Measurements from ENCODE around the gene PDCD11.

Gene PDCD11

GRCh38 chr10:103492655-103493261, 96.3 kb downstream of the PDCD11 start:
- no peaks in the 10 kb centered on the region for H3F3A ChIP-seq (ENCODE audit: control insufficient read depth, insufficient read depth)
- no peaks in the 10 kb centered on the region for H3K9me2 ChIP-seq (replicated peaks; ENCODE audit: control insufficient read depth, low read length)
- H3K4me2 ChIP-seq (ENCODE audit: low read length), result peak overlapping the region; percentile 70; the same call in 1 of the 2 replicates
- no peak overlapping the region; the same call in 1 of the 2 replicates for H3K4me3 ChIP-seq (ENCODE audit: low read length)
- H3K27me3 ChIP-seq (ENCODE audit: control insufficient read depth, low read length), result peaks cover 55% of the 10 kb centered on the region
- TF ChIP-seq EZH2phosphoT487 (IDR thresholded peaks at IDR 0.05; ENCODE audit: borderline replicate concordance, low read length) (no peak), CTCF (IDR thresholded peaks at IDR 0.05; ENCODE audit: low read depth, low read length, poor library complexity, severe bottlenecking) (no peak)
- H3K4me1 ChIP-seq (ENCODE audit: control insufficient read depth, low read length), result peaks cover 18% of the 10 kb centered on the region
- no peaks in the 10 kb centered on the region for H4K20me1 ChIP-seq (ENCODE audit: control insufficient read depth, insufficient read depth, low read depth, low read length)
- no peaks in the 10 kb centered on the region for H3K79me2 ChIP-seq (ENCODE audit: control insufficient read depth, low read length)
- H3K36me3 ChIP-seq (ENCODE audit: control insufficient read depth, low read length), result no peaks in the 10 kb centered on the region
- no peak overlapping the region for H3K27ac ChIP-seq (ENCODE audit: low read depth, low read length)
- H3K9me3 ChIP-seq (ENCODE audit: control insufficient read depth, insufficient read depth, low read length), result no peaks in the 10 kb centered on the region

GRCh38 chr10:103493362-103493915, 97.0 kb downstream of the PDCD11 start, which contains the start of gene NEURL1:
TSS of gene NEURL1 (plus strand) at chr10:103493705. CDS start at chr10:103494388, 683 bp downstream.
- H3K9me2 ChIP-seq (replicated peaks; ENCODE audit: control insufficient read depth, low read length), result no peaks in the 10 kb centered on the region
- peak within 1 kb of the TSS; percentile 61 for H3K4me3 ChIP-seq (ENCODE audit: low read length)
- no peak within 1 kb of the TSS for H3K27ac ChIP-seq (ENCODE audit: low read depth, low read length)
- peaks cover 18% of the 10 kb centered on the region for H3K4me1 ChIP-seq (ENCODE audit: control insufficient read depth, low read length)
- H3K79me2 ChIP-seq (ENCODE audit: control insufficient read depth, low read length), result no peaks in the 10 kb centered on the region
- TF ChIP-seq CTCF (IDR thresholded peaks at IDR 0.05; ENCODE audit: low read depth, low read length, poor library complexity, severe bottlenecking) (no peak), EZH2phosphoT487 (IDR thresholded peaks at IDR 0.05; ENCODE audit: borderline replicate concordance, low read length) (peak; percentile 83)
- peaks cover 55% of the 10 kb centered on the region for H3K27me3 ChIP-seq (ENCODE audit: control insufficient read depth, low read length)
- H3K9me3 ChIP-seq (ENCODE audit: control insufficient read depth, insufficient read depth, low read length), result no peaks in the 10 kb centered on the region
- peak within 1 kb of the TSS; percentile 70 for H3K4me2 ChIP-seq (ENCODE audit: low read length)
- H3K36me3 ChIP-seq (ENCODE audit: control insufficient read depth, low read length), result no peaks in the 10 kb centered on the region
- no peaks in the 10 kb centered on the region for H3F3A ChIP-seq (ENCODE audit: control insufficient read depth, insufficient read depth)
- no peaks in the 10 kb centered on the region for H4K20me1 ChIP-seq (ENCODE audit: control insufficient read depth, insufficient read depth, low read depth, low read length)

- peaks cover 60% of the 10 kb centered on the region for H3K27me3 ChIP-seq (ENCODE audit: control insufficient read depth, low read length)
- H3K27ac ChIP-seq (ENCODE audit: low read depth, low read length), result no peak overlapping the region
- TF ChIP-seq CTCF (IDR thresholded peaks at IDR 0.05; ENCODE audit: low read depth, low read length, poor library complexity, severe bottlenecking) (no peak), EZH2phosphoT487 (IDR thresholded peaks at IDR 0.05; ENCODE audit: borderline replicate concordance, low read length) (peak; percentile 63; the same call in 1 of the 2 replicates)
- peaks cover 18% of the 10 kb centered on the region for H3K4me1 ChIP-seq (ENCODE audit: control insufficient read depth, low read length)
- H3K9me3 ChIP-seq (ENCODE audit: control insufficient read depth, insufficient read depth, low read length), result no peaks in the 10 kb centered on the region
- no peaks in the 10 kb centered on the region for H3F3A ChIP-seq (ENCODE audit: control insufficient read depth, insufficient read depth)
- H3K9me2 ChIP-seq (replicated peaks; ENCODE audit: control insufficient read depth, low read length), result no peaks in the 10 kb centered on the region
- H3K79me2 ChIP-seq (ENCODE audit: control insufficient read depth, low read length), result no peaks in the 10 kb centered on the region
- peak overlapping the region; percentile 61 for H3K4me3 ChIP-seq (ENCODE audit: low read length)
- H4K20me1 ChIP-seq (ENCODE audit: control insufficient read depth, insufficient read depth, low read depth, low read length), result no peaks in the 10 kb centered on the region
- no peaks in the 10 kb centered on the region for H3K36me3 ChIP-seq (ENCODE audit: control insufficient read depth, low read length)
- H3K4me2 ChIP-seq (ENCODE audit: low read length), result peak overlapping the region; percentile 70
These were observed 97.8 kb downstream of the PDCD11 start for GRCh38 chr10:103493916-103494877.

Data from DOHH2 (cell line).